ENCODE results near the gene LMX1A.

LMX1A gene

GRCh38 chr1:165254896-165255625 is 101.5 kb downstream of the LMX1A start:
- Histone ChIP-seq H3K4me1 (ENCODE audit: insufficient read depth, low read length, poor library complexity, severe bottlenecking) (no peaks in the 10 kb centered on the region), H3K27me3 (ENCODE audit: insufficient read depth, low read length, poor library complexity, severe bottlenecking) (no peaks in the 10 kb centered on the region), H3K79me2 (ENCODE audit: insufficient read depth, low read length) (no peaks in the 10 kb centered on the region), H3F3A (ENCODE audit: low read depth) (no peaks in the 10 kb centered on the region), H3K9ac (ENCODE audit: low read depth, low read length, poor library complexity, severe bottlenecking) (no peak overlapping the region), H3K36me3 (ENCODE audit: insufficient read depth, low read length) (no peaks in the 10 kb centered on the region), H3K4me3 (ENCODE audit: low read length, poor library complexity, severe bottlenecking) (no peak overlapping the region), H4K20me1 (ENCODE audit: insufficient read depth, low read length, poor library complexity, severe bottlenecking) (no peaks in the 10 kb centered on the region), H3K9me2 (replicated peaks; ENCODE audit: low read depth, low read length) (no peaks in the 10 kb centered on the region), H2AFZ (ENCODE audit: low read length) (no peak overlapping the region), H3K9me3 (ENCODE audit: insufficient read depth, low read depth, low read length) (no peaks in the 10 kb centered on the region), H3K4me2 (ENCODE audit: low read depth, low read length, poor library complexity, severe bottlenecking) (no peak overlapping the region)
- TF ChIP-seq CTCF (conservative IDR thresholded peaks at IDR 0.05; ENCODE audit: low read length) (no peak), EZH2phosphoT487 (IDR thresholded peaks at IDR 0.05; ENCODE audit: borderline replicate concordance) (no peak)

- H3K4me1 ChIP-seq (ENCODE audit: insufficient read depth, low read length, poor library complexity, severe bottlenecking) = no peaks in the 10 kb centered on the region
- H3K79me2 ChIP-seq (ENCODE audit: insufficient read depth, low read length) = no peaks in the 10 kb centered on the region
- H3K4me3 ChIP-seq (ENCODE audit: low read length, poor library complexity, severe bottlenecking) = no peak overlapping the region
- H2AFZ ChIP-seq (ENCODE audit: low read length) = no peak overlapping the region
- no peak overlapping the region for H3K4me2 ChIP-seq (ENCODE audit: low read depth, low read length, poor library complexity, severe bottlenecking)
- no peaks in the 10 kb centered on the region for H4K20me1 ChIP-seq (ENCODE audit: insufficient read depth, low read length, poor library complexity, severe bottlenecking)
- TF ChIP-seq EZH2phosphoT487 (IDR thresholded peaks at IDR 0.05; ENCODE audit: borderline replicate concordance) (no peak), CTCF (conservative IDR thresholded peaks at IDR 0.05; ENCODE audit: low read length) (no peak)
- no peaks in the 10 kb centered on the region for H3K9me2 ChIP-seq (replicated peaks; ENCODE audit: low read depth, low read length)
- no peaks in the 10 kb centered on the region for H3F3A ChIP-seq (ENCODE audit: low read depth)
- H3K36me3 ChIP-seq (ENCODE audit: insufficient read depth, low read length) = no peaks in the 10 kb centered on the region
- H3K9ac ChIP-seq (ENCODE audit: low read depth, low read length, poor library complexity, severe bottlenecking) = no peak overlapping the region
- H3K9me3 ChIP-seq (ENCODE audit: insufficient read depth, low read depth, low read length) = no peaks in the 10 kb centered on the region
- H3K27me3 ChIP-seq (ENCODE audit: insufficient read depth, low read length, poor library complexity, severe bottlenecking) = no peaks in the 10 kb centered on the region
Observed at GRCh38 chr1:165254376-165254775, 102.1 kb downstream of the LMX1A start.

- H4K20me1 ChIP-seq (ENCODE audit: insufficient read depth, low read length, poor library complexity, severe bottlenecking) = no peaks in the 10 kb centered on the region
Observed at GRCh38 chr1:165253818-165254254, 102.7 kb downstream of the LMX1A start.

More at GRCh38 chr1:165253818-165254254, 102.7 kb downstream of the LMX1A start:
- H3K79me2 ChIP-seq (ENCODE audit: insufficient read depth, low read length) = no peaks in the 10 kb centered on the region
- H3K9me2 ChIP-seq (replicated peaks; ENCODE audit: low read depth, low read length) = no peaks in the 10 kb centered on the region
- H3F3A ChIP-seq (ENCODE audit: low read depth) = no peaks in the 10 kb centered on the region
- no peaks in the 10 kb centered on the region for H3K4me1 ChIP-seq (ENCODE audit: insufficient read depth, low read length, poor library complexity, severe bottlenecking)
- no peaks in the 10 kb centered on the region for H3K27me3 ChIP-seq (ENCODE audit: insufficient read depth, low read length, poor library complexity, severe bottlenecking)
- H2AFZ ChIP-seq (ENCODE audit: low read length) = no peak overlapping the region
- H3K4me3 ChIP-seq (ENCODE audit: low read length, poor library complexity, severe bottlenecking) = no peak overlapping the region
- TF ChIP-seq CTCF (conservative IDR thresholded peaks at IDR 0.05; ENCODE audit: low read length) (no peak), EZH2phosphoT487 (IDR thresholded peaks at IDR 0.05; ENCODE audit: borderline replicate concordance) (no peak)
- H3K4me2 ChIP-seq (ENCODE audit: low read depth, low read length, poor library complexity, severe bottlenecking) = no peak overlapping the region
- H3K36me3 ChIP-seq (ENCODE audit: insufficient read depth, low read length) = no peaks in the 10 kb centered on the region
- H3K9ac ChIP-seq (ENCODE audit: low read depth, low read length, poor library complexity, severe bottlenecking) = no peak overlapping the region
- H3K9me3 ChIP-seq (ENCODE audit: insufficient read depth, low read depth, low read length) = no peaks in the 10 kb centered on the region
